ENCODE measurements around the gene TTBK2.

DNA sequence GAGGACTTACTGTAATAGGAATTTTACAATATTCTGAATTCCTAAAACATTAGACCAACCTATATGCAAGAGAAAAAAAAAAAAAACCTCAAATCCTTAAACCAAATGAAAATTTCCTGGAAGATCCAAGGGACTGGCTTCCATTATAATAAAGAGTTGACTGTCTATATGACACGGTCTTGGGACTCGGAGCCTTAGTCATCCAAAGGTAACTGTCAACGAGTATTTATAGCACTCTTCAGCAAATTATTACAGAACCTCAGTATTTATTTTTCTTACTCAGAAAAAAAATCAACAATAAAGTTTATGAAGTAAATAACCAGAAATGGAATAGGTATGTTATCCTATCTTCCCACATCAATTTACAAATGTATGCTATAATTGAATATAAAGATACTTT lies 66.0 kb downstream of the TTBK2 start:
- TF ChIP-seq POLR2A (IDR thresholded peaks at IDR 0.05; ENCODE audit: low read length) = no peak
- no peak for TF ChIP-seq GATA1 (IDR thresholded peaks at IDR 0.05; ENCODE audit: low read depth, low read length)
